Colonic mucosa (tissue), 4 donors: ENCODE measurements around the gene MOB3A. TPM values are rescaled to one million over a fixed set of nuclear protein-coding genes. Genes with fewer than 3 reads are reported as not detected.
A peak's percentile ranks its signal among the peaks of the same experiment; 100 is the strongest.

ENCODE experiments used
- DNase-seq: peaks from one replicate; pipeline ENCODE4 v3.0.0-alpha.2; 2020
- H3K27ac ChIP-seq: fragments of 200-600 bp; one replicate; pipeline ENCODE4 v1.8.0; 2021
- H3K27me3 ChIP-seq: fragments of 200-600 bp; one replicate; pipeline ENCODE4 v1.8.0; 2021
- H3K36me3 ChIP-seq: fragments of 200-600 bp; one replicate; pipeline ENCODE4 v1.8.0; 2021
- H3K4me1 ChIP-seq: fragments of 200-600 bp; one replicate; pipeline ENCODE4 v1.8.0; 2021; ENCODE audit warnings: mild to moderate bottlenecking
- H3K4me3 ChIP-seq: fragments of 200-600 bp; one replicate; pipeline ENCODE4 v1.8.0; 2021
- H3K9ac ChIP-seq, 2 donors: one replicate each; pipeline ENCODE4 v1.7.0; 2013; ENCODE audit warnings: control low read depth in 2 of 2, low read depth in 2 of 2, low read length in 2 of 2
- H3K9me3 ChIP-seq: fragments of 200-600 bp; one replicate; pipeline ENCODE4 v1.8.0; 2021
- CTCF ChIP-seq: fragments of 200-600 bp; IDR thresholded peaks from one replicate; pipeline ENCODE4 v1.8.0; 2022; ENCODE audit warnings: antibody characterized with exemption, mild to moderate bottlenecking
- intact Hi-C: fragments of 100-400 bp; cut with DNase I; formaldehyde crosslinking; loops from one replicate; pipeline ENCODE4 v1.14.1; 2022
- total RNA-seq, 2 donors: library from RNA; stranded (reverse); fragmentation: NEBNext Ultra II Directional in 1 of 2; extraction: Animal tissue kit (Norgen Biotek cat#: 25700) in 1 of 2; gene quantifications; one replicate each; pipeline ENCODE4 v1.2.1, GENCODE V29; 2021
- donor health status: healthy.
- donor health status: DM: no; HTN: no; CAD: no.
- donor health status: DM: no; HTN: no; CAD: no.

MOB3A gene
- total RNA-seq, 2 donors from 2014 or later = 40.0 to 40.5 TPM

GRCh38 chr19:2058570-2059421, 37.3 kb downstream of the MOB3A start:
- peak overlapping the region; percentile 77 to 99 for H3K9ac ChIP-seq

GRCh38 chr19:2057484-2058469, 38.3 kb downstream of the MOB3A start:
- intact Hi-C loops = no loop called here
- Histone ChIP-seq H3K36me3 (no peaks in the 10 kb centered on the region), H3K4me3 (no peak overlapping the region), H3K27me3 (no peaks in the 10 kb centered on the region), H3K9ac (peak overlapping the region; percentile 16 to 44), H3K4me1 (peaks cover 21% of the 10 kb centered on the region), H3K9me3 (no peaks in the 10 kb centered on the region), H3K27ac (peak overlapping the region; percentile 35)
- DNase-seq = no peak
- TF ChIP-seq CTCF = no peak

More at GRCh38 chr19:2058570-2059421, 37.3 kb downstream of the MOB3A start:
- Histone ChIP-seq H3K9me3 (no peaks in the 10 kb centered on the region), H3K27ac (peak overlapping the region; percentile 98), H3K36me3 (no peaks in the 10 kb centered on the region), H3K4me3 (no peak overlapping the region), H3K27me3 (no peaks in the 10 kb centered on the region), H3K4me1 (peaks cover 21% of the 10 kb centered on the region)
- intact Hi-C loops = no loop called here
- DNase-seq = no peak
- no peak for TF ChIP-seq CTCF

DNA sequence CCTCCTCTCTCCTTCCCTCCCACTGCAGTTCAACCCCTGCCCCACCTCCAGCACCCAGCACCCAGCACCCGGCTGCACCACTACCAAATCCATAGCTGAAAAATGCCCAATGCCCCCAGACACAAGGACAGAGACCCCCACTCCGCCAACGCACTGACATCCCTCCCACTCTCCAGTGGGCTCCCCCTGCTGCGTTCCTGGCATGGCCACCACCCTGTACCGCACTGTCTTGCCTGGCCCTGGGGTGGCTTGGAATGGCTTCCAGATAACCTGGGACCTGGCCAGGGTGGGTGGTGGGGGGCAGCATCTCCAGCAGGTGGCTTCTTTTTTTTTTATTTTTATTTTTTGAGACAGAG, 39.3 kb downstream of the MOB3A start:
- peak overlapping the region; percentile 35 for H3K27ac ChIP-seq
- peaks cover 20% of the 10 kb centered on the region for H3K4me1 ChIP-seq

GRCh38 chr19:2055931-2056836, 39.9 kb downstream of the MOB3A start:
- Histone ChIP-seq H3K27me3 (no peaks in the 10 kb centered on the region), H3K27ac (peak overlapping the region; percentile 75), H3K4me3 (no peak overlapping the region), H3K9me3 (no peaks in the 10 kb centered on the region), H3K4me1 (peaks cover 26% of the 10 kb centered on the region), H3K36me3 (no peaks in the 10 kb centered on the region), H3K9ac (peak overlapping the region; percentile 61 to 74)
- intact Hi-C loops = no loop called here
- TF ChIP-seq CTCF = no peak
- DNase-seq = peak; percentile 73

More for the DNA sequence above, 39.3 kb downstream of the MOB3A start:
- Histone ChIP-seq H3K9me3 (no peaks in the 10 kb centered on the region), H3K36me3 (no peaks in the 10 kb centered on the region), H3K4me3 (no peak overlapping the region), H3K27me3 (no peaks in the 10 kb centered on the region), H3K9ac (no peak overlapping the region)
- DNase-seq = peak; percentile 42
- no peak for TF ChIP-seq CTCF
- intact Hi-C loops = no loop called here
